GM18870 (cell line): ENCODE results near the gene BMP7.
"Not testable (repeated sequence)": the region's sequence is repeated elsewhere in the genome, so short reads cannot be mapped to it uniquely, and the experiment has no call there.

Experiments
- ATAC-seq: cut with Tn5 transposase; IDR thresholded peaks from one replicate; pipeline ENCODE4 v1.9.1; 2021; ENCODE audit warnings: moderate library complexity; ENCODE audit not compliant: unreplicated experiment

The BMP7 gene

GRCh38 chr20:57288651-57289277 is 22.3 kb upstream of the BMP7 start:
- ATAC-seq = no peak

GRCh38 chr20:57287901-57288300 is 21.5 kb upstream of the BMP7 start:
- ATAC-seq = no peak

- ATAC-seq = no peak
Observed at GRCh38 chr20:57287007-57287880, 20.8 kb upstream of the BMP7 start.

DNA sequence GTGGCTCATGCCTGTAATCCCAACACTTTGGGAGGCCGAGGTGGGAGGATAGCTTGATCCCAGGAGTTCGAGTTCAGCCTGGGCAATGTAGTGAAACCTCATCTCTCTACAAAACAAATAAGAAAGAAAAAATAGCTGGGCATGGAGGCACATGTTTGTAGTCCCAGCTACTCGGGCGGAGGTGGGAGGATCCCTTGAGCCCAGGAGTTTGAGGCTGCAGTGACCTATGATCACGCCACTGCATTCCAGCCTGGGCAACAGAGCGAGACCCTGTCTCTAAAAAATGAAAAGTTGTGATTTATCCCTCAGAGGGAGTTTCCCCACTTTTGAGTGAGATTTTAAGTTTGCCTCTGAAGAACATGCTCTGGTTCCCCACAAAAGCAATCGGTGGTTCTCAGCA is 17.4 kb upstream of the BMP7 start:
- no peak for ATAC-seq

DNA sequence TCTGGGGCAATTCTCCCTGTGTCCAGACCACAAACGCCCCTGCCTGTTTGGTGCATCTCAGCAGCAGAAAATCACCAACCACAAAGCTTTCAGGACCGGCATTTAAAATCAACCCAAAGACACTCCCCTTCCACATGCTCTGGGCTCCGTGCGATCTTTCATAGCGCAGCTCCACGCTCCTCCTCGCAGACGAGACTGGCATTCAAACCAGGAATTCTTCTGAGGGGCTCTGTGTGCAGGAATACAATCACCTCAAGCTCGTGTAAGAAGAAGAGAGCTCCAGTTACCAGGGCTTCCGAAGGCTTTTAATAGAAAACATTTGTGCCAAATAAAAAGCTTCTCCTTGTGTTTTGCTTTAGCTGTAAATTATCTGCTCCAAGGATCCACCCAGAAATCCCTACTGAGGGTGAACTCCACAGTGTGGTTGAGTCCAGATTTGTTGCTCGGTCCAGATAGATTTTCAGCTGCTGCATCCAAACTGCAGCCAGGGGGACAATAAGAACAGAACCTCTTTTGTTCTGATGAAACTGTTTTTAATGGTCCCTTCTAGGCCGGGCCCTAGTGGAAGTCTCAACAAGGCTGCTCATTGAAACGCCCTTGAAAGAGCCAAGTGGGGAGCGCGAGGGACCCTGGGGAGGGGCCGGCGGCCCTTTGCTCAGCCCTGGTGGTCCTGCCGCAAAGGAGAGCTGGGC is 16.4 kb upstream of the BMP7 start:
- no peak for ATAC-seq

DNA sequence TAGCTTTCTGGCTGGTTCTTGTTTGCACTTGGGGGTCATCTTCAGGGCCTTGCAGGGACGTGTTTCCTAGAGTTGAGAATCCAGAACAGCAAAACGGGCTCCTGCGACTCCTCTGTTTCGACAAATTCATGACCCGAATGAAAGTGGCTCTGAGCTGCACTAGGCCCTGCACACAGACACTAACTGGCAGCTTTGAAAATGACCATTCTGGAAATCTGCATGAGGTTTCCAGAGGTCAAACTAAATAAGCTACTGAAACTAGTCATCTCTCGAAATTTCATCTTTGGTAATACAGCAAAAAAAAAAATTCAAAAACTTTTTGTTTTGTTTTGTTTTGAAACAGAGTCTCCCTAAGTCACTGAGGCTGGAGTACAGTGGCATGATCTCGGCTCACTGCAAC is 15.5 kb upstream of the BMP7 start:
- ATAC-seq = no peak

DNA sequence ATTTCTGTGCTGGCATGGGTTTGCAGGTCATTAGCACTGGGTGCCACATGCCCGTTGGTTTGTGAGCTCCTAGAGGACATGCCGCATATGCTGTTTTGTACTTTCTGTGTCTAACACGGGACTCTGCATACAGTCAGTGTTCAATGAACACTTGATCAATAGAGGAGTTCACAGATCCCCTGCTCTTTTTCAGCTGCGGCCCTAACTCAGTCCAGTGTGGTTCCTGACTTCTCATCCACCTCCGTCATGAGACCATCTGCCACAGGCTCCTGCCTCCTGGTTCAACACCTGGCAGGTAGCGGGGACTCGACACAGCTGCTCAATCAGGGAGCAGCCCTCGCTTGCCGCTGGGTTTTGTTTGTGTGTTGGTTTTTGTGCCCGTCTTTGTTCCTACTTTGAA is 13.8 kb upstream of the BMP7 start:
- ATAC-seq = no peak

- not testable (repeated sequence) for ATAC-seq
Observed at GRCh38 chr20:57279548-57279947, 13.1 kb upstream of the BMP7 start.

- ATAC-seq = no peak
Observed at GRCh38 chr20:57278457-57278856, 12.0 kb upstream of the BMP7 start.

GRCh38 chr20:57277398-57278105 is 11.1 kb upstream of the BMP7 start:
- no peak for ATAC-seq

DNA sequence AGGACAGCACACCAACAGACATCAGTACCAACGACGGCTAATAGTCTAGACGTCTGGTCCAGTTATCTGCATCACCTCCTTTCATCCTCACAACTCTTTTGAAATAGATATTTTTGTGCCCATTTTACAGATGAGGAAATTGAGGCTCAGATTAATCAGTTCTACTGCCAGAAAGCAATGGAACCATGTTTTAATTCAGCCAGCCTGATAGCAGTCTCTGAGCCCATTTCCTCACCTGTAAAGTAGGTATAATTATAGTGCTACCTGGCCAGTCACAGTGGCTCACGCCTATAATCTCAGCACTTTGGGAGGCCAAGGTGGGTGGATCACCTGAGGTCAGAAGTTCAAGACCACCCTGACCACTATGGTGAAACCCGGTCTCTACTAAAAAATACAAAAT is 9.8 kb upstream of the BMP7 start:
- no peak for ATAC-seq

DNA sequence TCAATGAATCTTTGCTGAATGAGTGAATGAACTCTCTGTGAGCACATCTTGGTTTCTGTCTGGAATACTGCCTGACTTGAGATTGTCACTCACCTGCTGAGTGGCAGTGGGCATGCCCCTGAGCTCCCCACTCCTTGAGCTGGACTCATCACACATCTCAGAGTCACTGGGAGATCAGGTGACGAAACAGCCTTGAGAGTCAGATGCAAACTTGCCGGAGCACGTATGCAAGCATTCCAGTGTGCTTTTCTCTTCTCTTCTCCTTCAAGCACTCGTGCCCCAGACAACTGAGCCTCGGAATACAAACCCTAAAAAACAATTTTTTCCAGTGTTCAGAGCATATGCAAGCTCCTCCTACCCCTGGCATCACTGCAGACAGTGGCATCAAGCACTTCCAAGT is 9.4 kb upstream of the BMP7 start:
- ATAC-seq = no peak

- no peak for ATAC-seq
Observed at GRCh38 chr20:57275334-57275733, 8.9 kb upstream of the BMP7 start.

GRCh38 chr20:57274846-57275245 is 8.4 kb upstream of the BMP7 start:
- ATAC-seq = no peak

DNA sequence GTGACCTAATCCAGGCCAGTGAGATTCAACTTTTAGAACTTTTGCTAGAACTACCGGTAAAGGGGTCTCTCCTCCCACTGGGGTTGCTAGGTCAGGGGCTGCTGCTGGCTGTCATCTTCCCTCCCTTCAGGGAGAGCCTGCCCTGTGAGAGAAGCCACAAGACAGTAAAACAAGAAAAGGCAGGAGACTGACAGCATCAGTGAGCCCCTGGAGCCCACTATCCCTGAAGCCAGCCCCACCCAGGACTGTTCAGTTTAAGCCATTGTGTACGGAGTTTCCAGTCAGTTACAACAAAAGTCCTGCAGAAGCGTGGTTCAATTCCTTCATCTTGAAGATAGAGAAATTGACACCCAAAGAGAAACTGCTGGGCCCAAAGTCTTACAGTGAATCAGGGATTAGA is 7.9 kb upstream of the BMP7 start:
- no peak for ATAC-seq

DNA sequence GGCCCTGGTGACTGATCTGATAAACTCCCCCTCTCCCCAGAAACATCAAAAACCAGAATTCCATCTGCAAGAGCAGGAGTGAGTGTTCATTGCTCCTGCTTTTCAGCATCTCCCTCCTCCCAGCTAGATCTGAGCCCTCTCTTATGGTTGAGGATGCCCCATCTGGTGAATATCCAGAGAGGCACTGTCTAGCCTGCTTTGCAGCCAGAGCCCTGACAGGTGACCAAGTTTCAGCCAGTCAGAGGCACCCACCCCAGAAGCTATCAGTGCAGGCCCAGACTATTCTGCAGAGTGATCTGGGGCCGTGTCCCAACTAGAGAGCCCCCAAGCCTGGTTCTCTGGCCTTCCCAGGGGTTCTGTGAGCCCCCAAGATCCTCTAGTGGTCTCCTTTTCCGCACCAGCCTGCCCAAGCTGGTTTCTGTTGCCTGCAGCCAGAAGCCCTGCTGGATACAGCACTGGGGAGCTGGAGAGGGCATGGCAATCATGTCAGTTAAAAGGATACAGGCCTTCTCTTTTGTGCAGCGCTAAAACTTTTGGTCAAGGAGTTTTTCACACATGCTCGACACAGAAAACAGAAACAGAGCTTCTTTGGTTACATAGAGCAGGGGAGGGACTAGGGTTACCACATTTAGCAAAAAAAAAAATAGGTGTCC is 6.6 kb upstream of the BMP7 start:
- no peak for ATAC-seq

DNA sequence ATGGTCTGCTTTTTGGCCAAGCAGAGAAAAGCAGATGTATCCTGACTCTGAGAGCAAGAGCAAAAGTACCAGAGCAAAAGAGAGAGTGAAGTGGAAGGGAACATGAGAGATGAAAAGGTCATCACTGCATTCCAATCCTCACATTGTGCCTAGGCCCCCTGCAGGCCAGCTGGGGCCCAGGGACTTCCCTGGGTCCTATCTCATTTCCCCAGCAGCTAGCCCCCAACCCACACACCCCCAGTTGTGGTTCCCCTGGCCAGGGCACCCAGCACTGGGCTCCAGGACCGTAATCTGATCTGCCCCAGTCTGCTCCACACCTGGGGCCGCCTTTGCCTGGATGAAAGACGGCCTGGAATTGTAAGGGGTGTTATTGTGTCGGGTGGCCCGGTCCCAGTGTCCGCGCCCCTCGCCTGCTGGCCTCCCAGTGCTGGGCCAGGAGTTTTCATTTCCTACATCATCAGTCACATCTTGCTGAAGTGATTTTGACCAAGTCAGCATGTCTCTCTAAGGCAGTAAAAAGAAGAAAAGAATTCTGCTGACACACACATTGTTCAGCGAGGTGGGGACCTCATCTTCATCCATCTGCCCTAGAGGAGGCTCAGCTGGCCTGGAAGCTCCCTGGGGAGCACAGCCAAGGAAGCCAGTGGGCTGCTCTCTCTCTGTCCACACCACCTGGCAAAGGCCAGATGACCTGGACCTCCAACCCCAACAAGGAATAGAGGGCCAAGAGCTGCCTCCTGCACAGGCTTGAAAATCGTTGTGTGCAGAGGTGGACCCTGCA is 4.0 kb upstream of the BMP7 start:
- no peak for ATAC-seq

- no peak for ATAC-seq
Observed at GRCh38 chr20:57269148-57269984, 2.9 kb upstream of the BMP7 start.

DNA sequence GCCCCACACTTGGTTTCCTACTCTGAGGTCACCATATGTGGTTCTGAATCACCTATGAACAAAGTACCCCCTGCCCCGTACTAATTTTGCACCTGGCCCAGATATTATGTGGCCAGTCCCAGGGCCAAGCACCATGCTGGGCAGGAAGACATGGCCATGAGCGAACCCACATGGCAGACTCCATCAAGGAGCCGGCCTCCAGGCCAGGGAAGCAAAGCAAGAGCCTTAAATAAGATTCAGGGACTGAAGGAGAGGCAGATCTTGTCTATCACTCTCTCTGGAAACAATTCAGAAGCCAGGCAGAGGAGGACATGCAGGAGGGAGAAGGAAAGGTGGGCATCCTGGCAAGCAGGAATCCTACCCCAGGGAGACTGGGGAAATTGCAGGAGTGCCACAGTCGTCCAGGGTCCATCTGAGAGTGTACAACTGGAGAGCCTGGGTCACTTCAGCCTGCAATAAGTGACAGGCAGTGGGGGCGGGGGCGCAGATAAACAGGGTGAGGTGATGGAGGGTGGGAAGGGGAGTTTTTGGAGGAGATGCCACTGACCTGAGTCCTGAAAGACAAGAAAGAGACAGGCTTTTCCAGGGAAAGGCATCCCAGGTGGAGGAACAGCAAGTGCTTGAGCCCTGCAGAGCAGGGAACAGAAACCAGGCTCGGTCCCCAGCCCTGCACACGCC is 2.1 kb upstream of the BMP7 start:
- no peak for ATAC-seq
